ENCODE results near the gene NKX3-2. TPM values are rescaled to one million over a fixed set of nuclear protein-coding genes. Genes with fewer than 3 reads are reported as not detected.

Gene NKX3-2
- total RNA-seq, 2 donors from 2014 or later: 0.26 TPM; not detected in 1

DNA sequence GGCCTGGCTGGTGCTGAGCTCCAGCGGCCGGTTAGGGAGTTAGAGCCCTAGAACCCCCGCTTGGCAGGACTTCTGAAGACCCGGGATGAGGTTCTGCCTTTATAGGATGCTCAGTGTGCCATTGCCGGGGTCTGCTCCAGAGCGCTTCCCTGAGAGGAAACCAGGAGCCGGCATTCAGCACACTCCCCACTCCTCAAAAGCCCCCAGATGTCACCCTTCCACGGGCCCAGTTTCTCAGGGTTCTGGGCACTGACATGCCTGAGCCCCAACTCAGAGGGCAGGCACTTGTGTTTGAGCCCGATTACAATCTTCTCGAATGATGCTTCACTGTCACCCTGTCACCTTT lies 6.5 kb downstream of the NKX3-2 start:
- ATAC-seq (no peak), DNase-seq (no peak)
- WGBS, 2 donors: 12 to 13% methylated on average over 10 of the region's 10 CpGs
- Histone ChIP-seq H3K36me3 (replicated peaks in 1 of 2; ENCODE audit: insufficient read depth in 1 of 2, low read depth in 2 of 2) (no peaks in the 10 kb centered on the region), H3K9me3 (no peaks in the 10 kb centered on the region), H3K4me3 (no peak overlapping the region), H3K27me3 (peaks cover 0 to 48% of the 10 kb centered on the region in 2 donors), H3K4me1 (peaks cover 19% of the 10 kb centered on the region), H3K27ac (no peak overlapping the region)
- intact Hi-C loops (cut with DNase I): no loop called here
- TF ChIP-seq POLR2A (IDR thresholded peaks at IDR 0.05): no peak
- TF ChIP-seq, protein P1, sequence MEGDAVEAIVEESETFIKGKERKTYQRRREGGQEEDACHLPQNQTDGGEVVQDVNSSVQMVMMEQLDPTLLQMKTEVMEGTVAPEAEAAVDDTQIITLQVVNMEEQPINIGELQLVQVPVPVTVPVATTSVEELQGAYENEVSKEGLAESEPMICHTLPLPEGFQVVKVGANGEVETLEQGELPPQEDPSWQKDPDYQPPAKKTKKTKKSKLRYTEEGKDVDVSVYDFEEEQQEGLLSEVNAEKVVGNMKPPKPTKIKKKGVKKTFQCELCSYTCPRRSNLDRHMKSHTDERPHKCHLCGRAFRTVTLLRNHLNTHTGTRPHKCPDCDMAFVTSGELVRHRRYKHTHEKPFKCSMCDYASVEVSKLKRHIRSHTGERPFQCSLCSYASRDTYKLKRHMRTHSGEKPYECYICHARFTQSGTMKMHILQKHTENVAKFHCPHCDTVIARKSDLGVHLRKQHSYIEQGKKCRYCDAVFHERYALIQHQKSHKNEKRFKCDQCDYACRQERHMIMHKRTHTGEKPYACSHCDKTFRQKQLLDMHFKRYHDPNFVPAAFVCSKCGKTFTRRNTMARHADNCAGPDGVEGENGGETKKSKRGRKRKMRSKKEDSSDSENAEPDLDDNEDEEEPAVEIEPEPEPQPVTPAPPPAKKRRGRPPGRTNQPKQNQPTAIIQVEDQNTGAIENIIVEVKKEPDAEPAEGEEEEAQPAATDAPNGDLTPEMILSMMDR (IDR thresholded peaks at IDR 0.05): no peak

DNA sequence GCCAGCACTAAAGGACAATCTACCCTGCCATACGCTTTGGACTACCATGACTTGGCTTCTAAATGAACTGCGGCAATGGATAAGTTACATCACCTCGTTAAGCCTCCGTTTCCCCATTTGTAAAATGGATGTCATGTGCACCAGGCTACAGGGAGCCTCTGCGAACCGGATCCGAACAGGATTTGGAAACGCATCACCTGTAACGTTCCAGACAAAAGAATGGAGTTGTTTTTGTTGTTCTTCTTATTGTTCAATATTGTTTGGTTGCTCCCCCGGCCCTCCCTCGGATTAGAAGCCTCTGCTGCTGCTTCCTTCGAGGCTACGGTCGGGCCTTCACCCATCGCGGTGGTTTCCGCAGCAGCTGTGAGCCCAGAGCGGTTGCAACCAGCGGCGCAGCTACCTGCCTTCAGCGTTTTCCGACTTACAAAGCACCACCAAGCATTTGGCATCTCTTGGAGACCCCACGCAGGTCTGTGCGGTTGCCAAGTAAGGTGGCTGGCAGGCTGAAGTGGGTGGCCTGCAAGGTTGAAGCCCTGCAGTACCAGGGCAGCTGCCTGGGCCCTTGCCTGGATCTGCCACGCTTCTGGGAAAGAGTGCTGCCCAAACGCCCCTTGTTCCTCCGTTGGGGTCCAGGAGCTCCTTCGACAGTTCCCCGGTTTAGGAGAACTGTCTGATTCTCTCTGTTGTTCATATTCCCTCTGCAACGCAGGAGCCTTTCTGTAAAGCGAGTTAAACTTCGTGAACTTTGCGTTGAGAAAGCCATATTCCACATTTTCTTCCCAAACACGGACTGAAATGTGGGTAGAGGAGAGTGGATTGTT lies 7.1 kb downstream of the NKX3-2 start:
- DNase-seq (no peak), ATAC-seq (no peak)
- no peaks in the 10 kb centered on the region for H3K36me3 ChIP-seq (replicated peaks in 1 of 2; ENCODE audit: insufficient read depth in 1 of 2, low read depth in 2 of 2)
- TF ChIP-seq, protein P1 (IDR thresholded peaks at IDR 0.05): no peak
- TF ChIP-seq POLR2A (IDR thresholded peaks at IDR 0.05): no peak
- 7 to 14% methylated on average over 28 to 34 of the region's 34 CpGs for WGBS, 2 donors
- intact Hi-C loops (cut with DNase I): no loop called here
- H3K27me3 ChIP-seq: peaks cover 0 to 49% of the 10 kb centered on the region in 2 donors
- H3K9me3 ChIP-seq: no peaks in the 10 kb centered on the region
- H3K4me1 ChIP-seq: peaks cover 17% of the 10 kb centered on the region
- H3K27ac ChIP-seq: no peak overlapping the region
- H3K4me3 ChIP-seq: no peak overlapping the region

DNA sequence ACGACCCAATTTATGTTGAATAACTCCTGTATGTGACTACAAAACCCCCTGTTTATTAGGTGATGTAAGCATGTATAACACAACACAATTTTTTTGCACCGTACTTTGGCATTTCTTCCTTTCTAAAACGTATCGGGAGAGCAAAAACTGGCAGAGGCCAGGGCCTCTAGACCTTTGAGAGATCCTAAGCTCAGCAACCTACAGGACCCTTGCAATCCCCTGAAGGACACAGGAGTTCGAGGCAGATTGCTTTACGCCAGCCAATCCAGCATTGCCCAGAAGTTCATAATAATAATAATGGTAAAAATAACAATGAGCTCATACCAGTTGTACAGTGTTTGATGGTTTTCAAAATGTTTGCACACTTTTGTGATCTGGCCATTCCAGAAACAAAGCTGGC lies 7.7 kb downstream of the NKX3-2 start:
- Histone ChIP-seq H3K9me3 (no peaks in the 10 kb centered on the region), H3K27ac (no peak overlapping the region), H3K27me3 (peaks cover 0 to 43% of the 10 kb centered on the region in 2 donors), H3K36me3 (replicated peaks in 1 of 2; ENCODE audit: insufficient read depth in 1 of 2, low read depth in 2 of 2) (no peaks in the 10 kb centered on the region), H3K4me3 (no peak overlapping the region), H3K4me1 (peaks cover 11% of the 10 kb centered on the region)
- intact Hi-C loops (cut with DNase I): no loop called here
- no peak for TF ChIP-seq POLR2A (IDR thresholded peaks at IDR 0.05)
- TF ChIP-seq, protein P1 (IDR thresholded peaks at IDR 0.05): no peak
- DNase-seq (no peak), ATAC-seq (no peak)
- WGBS, 2 donors: 20 to 24% methylated on average over 6 of the region's 6 CpGs

DNA sequence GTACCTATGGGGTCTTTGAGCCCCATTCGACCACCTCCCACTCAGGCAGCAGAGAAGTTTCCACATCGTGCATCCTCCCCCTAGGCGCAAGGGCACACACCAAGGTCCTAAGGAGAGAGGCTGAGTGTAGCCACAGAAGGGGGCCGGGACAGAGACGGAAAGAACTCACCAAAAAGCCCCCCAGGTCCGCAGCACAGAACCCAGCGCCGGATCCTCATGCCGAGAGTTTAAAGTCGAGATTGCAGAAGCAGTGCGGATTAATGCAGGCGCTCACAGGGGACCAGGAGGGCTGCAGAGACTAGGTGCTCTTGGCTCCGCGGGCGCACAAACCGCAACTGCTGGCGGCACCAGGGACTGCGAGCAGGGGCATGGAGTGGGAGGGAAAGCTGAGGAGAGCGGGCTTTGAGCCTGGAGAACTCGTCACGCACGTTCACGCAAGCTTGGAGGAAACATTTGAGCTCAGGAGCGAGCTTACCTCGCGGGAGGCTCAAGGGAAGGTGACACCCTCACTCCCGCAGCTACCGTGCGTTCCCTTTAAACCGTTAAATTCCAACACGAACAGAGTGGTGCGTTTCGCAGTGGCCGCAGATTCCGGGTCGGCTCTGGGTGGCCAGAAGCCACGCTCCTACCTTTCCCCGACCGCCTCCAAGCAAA lies 8.5 kb downstream of the NKX3-2 start:
- DNase-seq: no peak

More for the DNA sequence above, 8.5 kb downstream of the NKX3-2 start:
- H3K27ac ChIP-seq: no peak overlapping the region
- peaks cover 0 to 35% of the 10 kb centered on the region in 2 donors for H3K27me3 ChIP-seq
- 2 to 7% methylated on average over 30 to 39 of the region's 39 CpGs for WGBS, 2 donors
- H3K9me3 ChIP-seq: no peaks in the 10 kb centered on the region
- ATAC-seq: no peak
- H3K4me1 ChIP-seq: peaks cover 6% of the 10 kb centered on the region
- no peak for TF ChIP-seq POLR2A (IDR thresholded peaks at IDR 0.05)
- TF ChIP-seq, protein P1 (IDR thresholded peaks at IDR 0.05): no peak
- intact Hi-C loops (cut with DNase I): no loop called here
- H3K4me3 ChIP-seq: no peak overlapping the region
- H3K36me3 ChIP-seq (replicated peaks in 1 of 2; ENCODE audit: insufficient read depth in 1 of 2, low read depth in 2 of 2): no peaks in the 10 kb centered on the region
